Measurements from ENCODE around the gene SNTG2.

Gene SNTG2

DNA sequence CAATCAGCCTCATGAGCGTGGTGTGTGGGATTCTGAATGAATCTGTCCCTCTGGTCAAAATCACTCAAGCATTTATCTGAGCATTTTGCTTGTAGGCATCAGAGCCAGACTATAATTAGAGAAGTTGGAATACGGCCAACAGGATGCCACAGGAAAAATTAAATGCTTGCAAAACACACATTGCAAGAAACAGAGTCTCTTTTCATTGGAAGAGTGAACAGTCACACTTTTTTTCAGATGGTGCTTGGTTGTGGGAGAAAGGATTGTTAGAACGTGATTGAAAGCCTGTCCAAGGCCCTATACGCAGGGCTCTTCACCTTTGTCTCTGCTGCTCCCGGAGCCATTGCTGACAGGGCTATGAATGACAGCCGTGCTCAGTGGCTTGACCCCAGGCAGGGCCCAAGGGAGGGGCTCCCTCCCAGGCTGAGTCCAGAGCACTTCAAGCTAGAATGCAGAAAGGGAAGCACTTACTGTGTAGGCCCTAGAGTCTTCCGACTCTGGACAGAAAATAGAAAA is 59.8 kb downstream of the SNTG2 start:
- DNase-seq = peak; percentile 75

GRCh38 chr2:1011006-1011405 is 60.4 kb downstream of the SNTG2 start:
- DNase-seq = peak; percentile 56

DNA sequence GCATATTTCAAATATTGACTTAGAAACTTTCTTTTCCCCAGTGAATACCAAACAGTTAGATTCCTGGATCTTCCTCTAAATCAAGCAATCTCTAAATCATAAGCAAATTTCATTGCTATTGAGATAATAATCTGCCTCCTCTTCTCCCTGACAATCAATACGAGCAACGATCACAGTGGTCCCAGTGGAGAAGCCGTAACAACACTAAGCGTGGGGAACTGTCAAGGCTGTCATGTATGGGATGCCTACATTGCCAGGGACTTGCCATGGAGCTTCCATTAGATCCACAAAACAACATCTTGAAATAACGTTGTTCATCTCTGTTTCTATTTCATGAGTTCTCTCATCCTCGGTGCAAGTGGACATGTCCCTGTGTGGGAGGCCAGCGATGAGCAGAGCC is 61.3 kb downstream of the SNTG2 start:
- no peak for DNase-seq

GRCh38 chr2:1014802-1015201 is 64.2 kb downstream of the SNTG2 start:
- DNase-seq = no peak

GRCh38 chr2:1016500-1016899 is 65.9 kb downstream of the SNTG2 start:
- DNase-seq = no peak

GRCh38 chr2:1017827-1018226 is 67.2 kb downstream of the SNTG2 start:
- DNase-seq = no peak

- no peak for DNase-seq
Measured at GRCh38 chr2:1020206-1020605, 69.6 kb downstream of the SNTG2 start.

GRCh38 chr2:1022178-1022577 is 71.5 kb downstream of the SNTG2 start:
- DNase-seq = no peak

DNA sequence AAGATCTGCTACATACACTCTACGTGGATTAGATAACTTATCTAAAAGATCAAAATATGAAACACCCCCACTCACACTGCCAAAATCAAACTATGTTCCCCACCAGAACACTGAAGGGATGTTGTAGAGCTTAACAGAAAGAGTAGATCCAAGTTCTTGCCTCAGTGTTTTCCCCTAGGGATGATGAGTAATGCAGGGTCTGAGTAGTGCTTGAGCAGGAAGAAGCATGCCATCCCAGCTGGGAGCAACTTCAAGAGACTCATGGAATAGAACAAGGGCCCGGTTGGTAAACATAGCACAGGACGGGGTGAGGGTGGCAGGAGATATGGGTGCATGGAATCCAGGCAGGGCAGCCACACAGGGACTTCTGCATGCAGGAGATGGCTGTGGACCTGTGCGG is 74.3 kb downstream of the SNTG2 start:
- DNase-seq = peak; percentile 72

- no peak for DNase-seq
Measured at GRCh38 chr2:1026141-1026540, 75.5 kb downstream of the SNTG2 start.

DNA sequence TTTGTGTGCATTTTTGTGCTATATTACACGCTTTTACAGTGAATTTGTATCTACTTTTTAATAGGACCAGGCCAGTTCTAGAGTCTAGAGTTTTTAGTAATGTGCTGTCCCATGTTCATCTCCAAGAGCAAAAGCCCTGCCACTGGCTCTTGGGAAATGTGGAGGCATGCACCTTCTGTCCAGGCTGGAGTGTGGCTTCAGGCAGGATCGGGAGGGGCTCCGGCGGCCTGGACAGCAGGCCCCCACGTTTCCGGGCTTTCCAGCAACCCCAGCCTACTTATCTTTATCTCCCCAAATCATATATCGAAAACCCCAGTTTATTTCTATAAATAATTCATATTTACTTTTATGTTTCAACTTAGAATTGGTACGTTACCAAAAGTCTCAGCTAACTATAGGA is 78.2 kb downstream of the SNTG2 start:
- no peak for DNase-seq

DNA sequence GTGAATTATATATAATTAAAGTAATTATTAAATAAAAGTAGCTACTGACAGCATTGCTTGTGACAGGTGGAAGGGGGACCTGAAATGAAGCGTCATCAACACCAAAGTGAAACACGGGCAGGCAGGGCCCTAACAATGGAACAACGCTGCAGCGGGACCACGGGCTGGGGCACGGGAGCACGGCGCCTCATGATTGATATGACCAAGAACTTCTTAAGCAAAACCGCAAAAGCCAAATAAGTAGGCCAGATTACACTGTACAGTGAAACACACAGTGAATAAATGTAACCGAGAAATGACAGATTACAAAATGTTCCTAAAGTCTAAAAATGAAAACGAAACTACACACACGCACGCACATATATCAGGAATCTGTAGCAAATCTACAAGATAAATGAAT is 81.4 kb downstream of the SNTG2 start:
- DNase-seq = no peak

DNA sequence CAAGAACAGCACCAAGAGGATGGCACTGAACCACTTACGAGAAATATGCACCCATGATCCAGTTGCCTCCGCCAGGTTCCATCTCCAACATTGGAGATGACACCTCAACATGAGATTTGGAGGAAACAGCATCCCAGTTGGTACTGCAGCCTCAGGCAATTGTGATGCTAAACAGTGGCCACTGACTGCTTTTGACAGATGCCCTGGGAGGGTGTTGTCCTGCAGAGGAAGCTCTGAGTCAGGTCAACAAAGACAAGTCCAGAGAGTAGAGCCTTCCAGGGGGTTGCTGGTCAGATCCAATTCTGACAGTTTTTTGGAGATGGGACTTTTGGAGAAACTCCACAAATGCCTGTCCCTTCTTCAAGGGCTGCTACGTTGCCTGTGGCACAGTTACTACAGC is 82.4 kb downstream of the SNTG2 start:
- DNase-seq = no peak

GRCh38 chr2:1037066-1037465 is 86.4 kb downstream of the SNTG2 start:
- no peak for DNase-seq

- no peak for DNase-seq
Measured at GRCh38 chr2:1039549-1039948, 88.9 kb downstream of the SNTG2 start.

GRCh38 chr2:1041012-1041805 is 90.6 kb downstream of the SNTG2 start:
- peak; percentile 84 for DNase-seq

DNA sequence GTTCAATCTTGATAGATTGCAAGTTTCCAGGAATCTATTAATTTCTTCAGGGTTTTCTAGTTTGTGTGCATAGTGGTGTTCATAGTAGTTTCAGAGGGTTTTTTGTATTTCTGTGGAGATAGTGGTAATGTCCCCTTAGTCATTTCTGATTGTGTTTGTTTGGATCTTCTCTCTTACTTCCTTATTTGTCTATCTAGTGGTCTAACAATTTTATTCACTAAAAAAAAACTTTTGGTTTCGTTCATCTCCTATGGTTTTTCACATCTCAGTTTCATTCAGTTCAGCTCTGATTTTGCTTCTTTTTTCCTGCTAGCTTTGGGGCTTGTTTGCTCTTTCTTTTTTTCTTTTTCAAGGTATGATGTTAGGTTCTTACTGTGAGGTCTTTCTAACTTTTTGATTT is 94.5 kb downstream of the SNTG2 start:
- DNase-seq = no peak

GRCh38 chr2:1046067-1046466 is 95.4 kb downstream of the SNTG2 start:
- no peak for DNase-seq

GRCh38 chr2:1047485-1047884 is 96.8 kb downstream of the SNTG2 start:
- DNase-seq = no peak

DNA sequence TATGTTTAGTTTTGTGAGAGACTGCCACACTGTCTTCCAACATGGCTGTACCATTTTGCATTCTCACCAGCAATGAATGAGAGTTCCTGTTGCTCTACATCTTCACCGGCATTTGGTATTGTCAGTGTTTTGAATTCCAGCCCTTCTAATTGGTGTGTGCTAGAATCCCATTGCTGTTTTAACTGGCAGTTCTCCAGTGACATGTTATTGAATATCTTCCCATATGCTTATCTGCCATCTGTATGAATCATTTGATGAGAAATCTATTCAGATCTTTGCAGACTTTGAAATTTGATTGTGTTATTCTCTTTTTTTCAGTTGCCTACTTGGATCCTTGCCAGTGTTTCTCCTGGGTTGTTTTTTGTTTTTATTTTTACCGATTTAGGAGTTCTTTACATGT is 99.0 kb downstream of the SNTG2 start:
- DNase-seq = no peak

- DNase-seq = peak; percentile 70
Measured at GRCh38 chr2:1051075-1051474, 100.4 kb downstream of the SNTG2 start.

DNA sequence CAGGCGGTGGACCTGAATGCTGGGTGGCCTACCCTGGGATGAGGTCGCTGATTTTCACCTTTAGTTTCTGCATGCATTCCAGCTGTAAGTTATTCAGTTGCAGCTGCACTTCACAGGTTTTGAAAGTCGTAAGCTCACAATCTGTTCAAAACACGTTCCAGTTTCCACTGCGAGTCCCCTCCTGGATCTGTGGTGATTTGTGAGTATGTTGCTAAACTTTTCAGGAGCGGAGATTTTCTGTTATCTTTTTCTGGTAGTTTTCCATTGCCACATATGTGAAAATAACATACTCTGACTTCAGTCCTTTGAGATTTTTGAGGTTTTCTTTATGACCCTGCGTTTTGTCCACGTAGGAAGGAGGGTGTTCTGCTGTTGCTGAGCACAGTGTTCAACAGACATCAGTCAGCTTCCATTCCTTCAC is 102.1 kb downstream of the SNTG2 start:
- no peak for DNase-seq

GRCh38 chr2:1053786-1054185 is 103.1 kb downstream of the SNTG2 start:
- peak; percentile 16 for DNase-seq

DNA sequence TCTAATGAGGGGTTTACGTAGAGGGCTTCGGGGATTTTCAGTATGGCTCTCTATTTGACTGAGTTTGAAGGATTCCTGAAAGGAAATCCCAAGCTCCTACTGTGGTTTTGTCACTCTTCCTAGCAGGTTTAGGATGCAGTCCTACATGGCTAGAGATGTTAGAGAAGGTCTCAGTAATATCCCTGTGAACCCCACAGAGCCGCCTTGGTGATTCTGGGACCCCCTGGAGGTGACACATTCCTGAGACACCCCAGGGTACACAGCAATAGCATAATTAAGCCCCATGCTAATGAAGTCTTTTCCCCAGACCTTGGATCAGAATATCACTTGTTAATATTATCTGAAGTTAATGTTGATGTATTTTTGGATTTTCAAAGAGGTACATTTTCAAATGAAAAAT is 103.8 kb downstream of the SNTG2 start:
- DNase-seq = no peak

DNA sequence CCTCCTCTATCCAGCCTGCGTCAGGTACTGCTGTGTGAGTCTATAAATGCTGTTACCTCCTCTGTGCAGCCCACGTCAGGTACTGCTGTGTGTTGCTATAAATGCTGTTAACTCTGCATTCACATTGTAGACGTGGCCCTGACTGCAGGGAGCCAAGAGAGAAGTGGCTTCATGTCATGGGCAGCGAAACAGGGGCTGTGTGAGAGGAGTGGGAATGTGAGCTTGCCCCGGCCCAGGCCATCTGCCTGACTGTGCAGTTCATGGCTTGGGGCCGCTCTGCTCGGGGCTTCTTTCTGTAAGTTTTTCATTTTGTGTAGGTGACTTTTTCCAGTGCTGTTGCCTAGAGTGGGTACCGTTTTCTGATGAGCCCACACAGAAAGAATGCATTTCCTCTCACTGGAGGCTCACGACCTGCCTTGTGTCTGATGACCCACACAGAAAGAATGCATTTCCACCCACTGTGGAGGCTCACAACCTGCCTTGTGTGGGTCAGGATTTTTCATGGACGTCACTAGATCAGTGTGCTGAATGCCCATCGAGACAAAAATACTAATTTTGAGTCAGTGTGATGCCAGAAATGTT is 104.5 kb downstream of the SNTG2 start:
- DNase-seq = no peak

Data from NCI-H510A treated with DMSO at 0.1 percent for 48 hours (cell line).